Calu3 (cell line): ENCODE data around the gene STXBP5L. TPM values are rescaled to one million over a fixed set of nuclear protein-coding genes. Genes with fewer than 3 reads are reported as not detected.

Source experiments
- BruUV-seq: library from RNA; stranded (reverse); fragments of 400-500 nt; replicated peaks from 2 replicates; lab custom pipeline; 2021; lab: Mats Ljungman, UMichigan
- CTCF ChIA-PET: fragments of 300-600 bp; sonication (Branson Sonifier 250); formaldehyde crosslinking; loops from one replicate; lab custom pipeline; 2022; ENCODE audit warnings: antibody characterized with exemption; lab: Charles Lee
- DNase-seq: peaks from one replicate; pipeline ENCODE4 v3.0.0; 2022
- H3K27ac Mint-ChIP-seq: one replicate; pipeline ENCODE4 v1.8.0; 2022; ENCODE audit warnings: mixed read lengths; ENCODE audit not compliant: unreplicated experiment
- H3K27me3 Mint-ChIP-seq: one replicate; pipeline ENCODE4 v1.8.0; 2022; ENCODE audit warnings: mixed read lengths; ENCODE audit not compliant: unreplicated experiment
- H3K36me3 Mint-ChIP-seq: one replicate; pipeline ENCODE4 v1.8.0; 2022; ENCODE audit warnings: mild to moderate bottlenecking, moderate library complexity, mixed read lengths; ENCODE audit not compliant: insufficient read depth, unreplicated experiment
- H3K4me1 Mint-ChIP-seq: one replicate; pipeline ENCODE4 v1.8.0; 2022; ENCODE audit warnings: mild to moderate bottlenecking, low read depth, mixed read lengths; ENCODE audit not compliant: unreplicated experiment
- H3K4me3 Mint-ChIP-seq: one replicate; pipeline ENCODE4 v1.8.0; 2022; ENCODE audit warnings: mild to moderate bottlenecking, low read depth, moderate library complexity, mixed read lengths; ENCODE audit not compliant: unreplicated experiment
- H3K9me3 Mint-ChIP-seq: one replicate; pipeline ENCODE4 v1.8.0; 2022; ENCODE audit warnings: low read depth, mixed read lengths; ENCODE audit not compliant: unreplicated experiment
- intact Hi-C: fragments of 100-400 bp; cut with micrococcal nuclease; formaldehyde crosslinking; loops from one replicate; pipeline ENCODE4 v1.10.0; 2022; ENCODE audit not compliant: unreplicated experiment
- total RNA-seq: library from RNA; stranded (reverse); gene quantifications from 2 replicates; pipeline ENCODE4 v1.2.3, GENCODE V29; 2022
- TF ChIP-seq, protein P1 (sequence below): fragments of 200-600 bp; IDR thresholded peaks from one replicate; pipeline ENCODE4 v1.8.0; 2022; ENCODE audit warnings: antibody characterized with exemption; ENCODE audit not compliant: unreplicated experiment

STXBP5L gene
- total RNA-seq, 1 experiment from 2014 or later, result not detected

DNA sequence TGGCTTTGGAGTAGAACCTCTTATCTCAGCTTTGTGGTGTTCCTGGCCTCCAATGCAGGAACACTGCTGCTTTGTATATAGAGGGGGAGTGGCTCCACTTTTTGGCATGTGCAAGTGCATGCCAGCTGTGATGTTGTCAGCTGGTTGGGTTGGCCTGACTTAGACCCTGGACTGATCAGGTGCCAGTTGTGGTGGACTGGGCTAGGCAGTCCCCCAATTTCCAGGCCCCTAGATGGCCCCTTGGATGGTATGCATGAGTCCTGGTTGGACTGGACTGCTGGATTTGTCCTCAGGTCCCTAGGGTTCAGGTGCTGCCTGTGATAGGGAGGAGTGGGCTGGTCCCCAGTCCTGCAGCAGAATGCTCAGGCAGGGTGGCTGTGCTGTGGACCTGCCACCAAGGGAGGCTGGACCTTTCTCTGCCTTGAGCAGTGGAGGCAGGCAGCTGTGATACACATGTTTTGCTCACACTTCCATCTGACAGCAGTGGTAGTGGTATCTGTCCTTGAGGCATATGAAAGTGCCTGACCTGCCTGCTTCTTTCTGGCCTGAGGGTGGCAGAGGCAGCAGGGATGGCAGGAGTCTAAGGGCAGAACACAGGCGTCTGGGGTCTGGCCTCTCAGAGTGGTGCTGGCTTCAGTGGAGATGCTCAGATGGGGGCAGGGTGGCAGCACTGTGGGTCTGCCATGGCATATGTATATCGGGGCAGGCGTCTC lies 74.8 kb downstream of the STXBP5L start:
- H3K27me3 Mint-ChIP-seq, result no peaks in the 10 kb centered on the region
- H3K4me3 Mint-ChIP-seq, result no peak overlapping the region
- TF ChIP-seq, protein P1, sequence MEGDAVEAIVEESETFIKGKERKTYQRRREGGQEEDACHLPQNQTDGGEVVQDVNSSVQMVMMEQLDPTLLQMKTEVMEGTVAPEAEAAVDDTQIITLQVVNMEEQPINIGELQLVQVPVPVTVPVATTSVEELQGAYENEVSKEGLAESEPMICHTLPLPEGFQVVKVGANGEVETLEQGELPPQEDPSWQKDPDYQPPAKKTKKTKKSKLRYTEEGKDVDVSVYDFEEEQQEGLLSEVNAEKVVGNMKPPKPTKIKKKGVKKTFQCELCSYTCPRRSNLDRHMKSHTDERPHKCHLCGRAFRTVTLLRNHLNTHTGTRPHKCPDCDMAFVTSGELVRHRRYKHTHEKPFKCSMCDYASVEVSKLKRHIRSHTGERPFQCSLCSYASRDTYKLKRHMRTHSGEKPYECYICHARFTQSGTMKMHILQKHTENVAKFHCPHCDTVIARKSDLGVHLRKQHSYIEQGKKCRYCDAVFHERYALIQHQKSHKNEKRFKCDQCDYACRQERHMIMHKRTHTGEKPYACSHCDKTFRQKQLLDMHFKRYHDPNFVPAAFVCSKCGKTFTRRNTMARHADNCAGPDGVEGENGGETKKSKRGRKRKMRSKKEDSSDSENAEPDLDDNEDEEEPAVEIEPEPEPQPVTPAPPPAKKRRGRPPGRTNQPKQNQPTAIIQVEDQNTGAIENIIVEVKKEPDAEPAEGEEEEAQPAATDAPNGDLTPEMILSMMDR, result no peak
- H3K36me3 Mint-ChIP-seq, result no peaks in the 10 kb centered on the region
- no peaks in the 10 kb centered on the region for H3K4me1 Mint-ChIP-seq
- intact Hi-C loops, result no loop called here
- BruUV-seq, result no TSS peak
- CTCF ChIA-PET, result no interaction called here
- peaks cover 6% of the 10 kb centered on the region for H3K9me3 Mint-ChIP-seq
- no peak for DNase-seq
- no peak overlapping the region for H3K27ac Mint-ChIP-seq

DNA sequence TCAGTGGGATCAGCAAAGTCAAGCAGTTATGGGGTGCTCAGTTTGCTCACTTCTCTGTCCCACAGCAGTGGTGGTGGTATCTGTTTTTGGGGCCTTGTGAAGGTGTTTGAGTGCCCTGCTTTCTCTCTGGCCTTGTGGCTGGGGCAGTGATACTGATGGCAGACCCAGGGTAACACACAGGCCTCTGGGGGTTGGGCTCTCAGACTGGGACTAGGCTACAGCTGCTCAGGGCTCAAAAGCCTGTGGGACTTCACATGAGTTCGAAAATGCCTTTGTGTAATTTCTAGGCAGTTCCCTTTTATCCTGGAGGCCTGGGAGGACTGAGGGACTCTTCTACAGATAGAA lies 75.3 kb downstream of the STXBP5L start:
- no peaks in the 10 kb centered on the region for H3K36me3 Mint-ChIP-seq
- no peaks in the 10 kb centered on the region for H3K4me1 Mint-ChIP-seq
- no peak for DNase-seq
- no TSS peak for BruUV-seq
- H3K27me3 Mint-ChIP-seq, result no peaks in the 10 kb centered on the region
- no peak overlapping the region for H3K4me3 Mint-ChIP-seq
- TF ChIP-seq, protein P1, result no peak
- H3K9me3 Mint-ChIP-seq, result peaks cover 6% of the 10 kb centered on the region
- CTCF ChIA-PET, result no interaction called here
- no peak overlapping the region for H3K27ac Mint-ChIP-seq
- intact Hi-C loops, result no loop called here

DNA sequence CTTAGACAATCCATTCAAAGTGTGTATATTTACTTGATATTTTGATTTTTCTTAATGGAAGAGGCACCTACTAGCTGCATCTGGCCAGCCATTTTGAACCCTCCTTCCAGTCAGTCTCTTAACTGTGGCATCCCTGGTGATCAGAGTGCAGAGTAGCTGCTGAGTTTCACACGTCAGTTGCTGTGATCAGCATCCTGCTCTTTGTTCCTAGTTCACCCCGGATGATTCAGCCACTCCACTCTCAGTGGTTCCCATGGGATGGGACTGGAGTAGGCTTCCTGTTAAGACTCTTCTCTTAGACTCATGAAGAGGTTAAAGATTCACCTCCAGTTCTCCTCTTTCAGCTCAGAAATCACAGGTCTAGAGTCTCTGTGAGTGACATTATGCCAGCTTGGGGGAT lies 75.8 kb downstream of the STXBP5L start:
- H3K4me1 Mint-ChIP-seq, result no peaks in the 10 kb centered on the region
- TF ChIP-seq, protein P1, result no peak
- H3K9me3 Mint-ChIP-seq, result peaks cover 6% of the 10 kb centered on the region
- CTCF ChIA-PET, result no interaction called here
- H3K27me3 Mint-ChIP-seq, result no peaks in the 10 kb centered on the region
- no peaks in the 10 kb centered on the region for H3K36me3 Mint-ChIP-seq
- H3K27ac Mint-ChIP-seq, result no peak overlapping the region
- BruUV-seq, result no TSS peak
- no peak overlapping the region for H3K4me3 Mint-ChIP-seq
- intact Hi-C loops, result no loop called here
- no peak for DNase-seq

DNA sequence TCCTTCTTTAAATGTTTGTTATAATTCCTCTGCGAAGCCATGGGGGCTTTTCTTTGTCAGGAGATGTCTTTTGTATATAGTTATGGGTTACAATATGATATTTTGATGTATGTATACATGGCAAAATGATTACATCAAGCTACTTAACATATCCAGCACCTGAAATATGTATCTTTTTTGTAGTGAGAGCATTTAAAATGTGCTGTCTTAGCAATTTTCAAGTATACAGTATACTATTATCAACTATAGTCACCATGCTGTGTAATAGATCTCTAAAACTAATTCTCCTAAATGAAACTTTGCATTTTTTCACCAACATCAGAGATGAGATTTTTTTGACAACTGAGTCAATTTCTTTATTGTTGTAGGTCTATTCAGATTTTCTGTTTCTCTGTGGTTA lies 77.2 kb downstream of the STXBP5L start:
- no peak for DNase-seq
- Mint-ChIP-seq H3K4me1 (no peaks in the 10 kb centered on the region), H3K27ac (no peak overlapping the region), H3K27me3 (no peaks in the 10 kb centered on the region), H3K4me3 (no peak overlapping the region), H3K36me3 (no peaks in the 10 kb centered on the region), H3K9me3 (peaks cover 6% of the 10 kb centered on the region)
- no TSS peak for BruUV-seq
- TF ChIP-seq, protein P1, result no peak
- CTCF ChIA-PET, result no interaction called here
- intact Hi-C loops, result no loop called here
